GM10266 (cell line): ENCODE results near the gene EXOSC7.
"Not testable (repeated sequence)": the region's sequence is repeated elsewhere in the genome, so short reads cannot be mapped to it uniquely, and the experiment has no call there.

Experiments
- DNase-seq: peaks from one replicate; pipeline ENCODE4 v3.0.0; 2012; ENCODE audit errors: extremely low spot score
- TF ChIP-seq, protein P1 (sequence below): IDR thresholded peaks from 2 replicates; pipeline ENCODE4 v1.5.1; 2012; ENCODE audit warnings: mild to moderate bottlenecking, low read depth; ENCODE audit not compliant: control insufficient read depth, insufficient read depth; ENCODE audit errors: missing control alignments

Gene EXOSC7

DNA sequence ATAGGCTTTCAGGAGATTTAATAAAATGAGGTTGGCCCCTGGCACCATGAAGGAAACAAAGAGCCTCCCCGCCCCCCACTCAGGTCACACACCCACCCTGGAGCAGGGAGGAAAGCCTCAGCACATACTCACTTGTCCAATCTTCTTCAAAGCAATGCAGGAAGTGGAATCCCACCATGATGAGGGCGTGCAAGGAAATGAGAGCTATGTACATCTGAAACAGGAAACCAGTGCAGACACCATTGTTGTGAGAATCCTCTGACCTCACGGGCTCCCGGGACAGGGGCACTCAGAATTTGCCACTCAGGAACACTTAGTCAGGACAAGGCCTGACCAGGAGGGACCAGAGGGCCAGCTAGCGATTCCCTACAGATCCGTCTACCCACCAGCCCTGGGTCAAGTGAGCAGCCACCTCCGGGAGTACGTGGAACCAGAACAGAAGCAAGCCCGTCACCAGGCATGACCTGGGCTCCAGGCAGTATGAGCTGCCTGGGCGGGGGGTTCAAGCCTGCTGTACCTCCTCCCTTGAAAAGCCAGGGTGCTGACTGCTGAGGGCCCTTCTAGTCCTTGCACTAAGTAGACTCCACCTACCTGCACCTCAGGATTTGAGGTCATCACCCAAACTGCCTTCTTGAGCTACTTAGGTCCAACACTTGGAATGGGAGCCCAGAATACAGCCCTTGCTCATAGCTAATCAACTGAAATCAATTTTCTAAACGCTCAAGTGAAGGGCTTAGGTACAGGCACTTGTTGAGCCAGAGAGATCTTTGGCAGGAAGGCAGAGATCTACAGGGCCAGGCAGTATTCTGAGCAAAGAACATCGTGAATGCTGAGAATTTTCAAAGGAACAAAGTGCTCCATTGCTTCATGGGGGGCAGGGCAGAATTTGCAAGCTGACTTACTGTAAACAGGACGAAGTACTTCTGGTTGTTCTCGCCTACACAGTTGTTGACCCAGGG, 42.8 kb upstream of the EXOSC7 start:
- TF ChIP-seq, protein P1, sequence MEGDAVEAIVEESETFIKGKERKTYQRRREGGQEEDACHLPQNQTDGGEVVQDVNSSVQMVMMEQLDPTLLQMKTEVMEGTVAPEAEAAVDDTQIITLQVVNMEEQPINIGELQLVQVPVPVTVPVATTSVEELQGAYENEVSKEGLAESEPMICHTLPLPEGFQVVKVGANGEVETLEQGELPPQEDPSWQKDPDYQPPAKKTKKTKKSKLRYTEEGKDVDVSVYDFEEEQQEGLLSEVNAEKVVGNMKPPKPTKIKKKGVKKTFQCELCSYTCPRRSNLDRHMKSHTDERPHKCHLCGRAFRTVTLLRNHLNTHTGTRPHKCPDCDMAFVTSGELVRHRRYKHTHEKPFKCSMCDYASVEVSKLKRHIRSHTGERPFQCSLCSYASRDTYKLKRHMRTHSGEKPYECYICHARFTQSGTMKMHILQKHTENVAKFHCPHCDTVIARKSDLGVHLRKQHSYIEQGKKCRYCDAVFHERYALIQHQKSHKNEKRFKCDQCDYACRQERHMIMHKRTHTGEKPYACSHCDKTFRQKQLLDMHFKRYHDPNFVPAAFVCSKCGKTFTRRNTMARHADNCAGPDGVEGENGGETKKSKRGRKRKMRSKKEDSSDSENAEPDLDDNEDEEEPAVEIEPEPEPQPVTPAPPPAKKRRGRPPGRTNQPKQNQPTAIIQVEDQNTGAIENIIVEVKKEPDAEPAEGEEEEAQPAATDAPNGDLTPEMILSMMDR, result no peak
- no peak for DNase-seq

DNA sequence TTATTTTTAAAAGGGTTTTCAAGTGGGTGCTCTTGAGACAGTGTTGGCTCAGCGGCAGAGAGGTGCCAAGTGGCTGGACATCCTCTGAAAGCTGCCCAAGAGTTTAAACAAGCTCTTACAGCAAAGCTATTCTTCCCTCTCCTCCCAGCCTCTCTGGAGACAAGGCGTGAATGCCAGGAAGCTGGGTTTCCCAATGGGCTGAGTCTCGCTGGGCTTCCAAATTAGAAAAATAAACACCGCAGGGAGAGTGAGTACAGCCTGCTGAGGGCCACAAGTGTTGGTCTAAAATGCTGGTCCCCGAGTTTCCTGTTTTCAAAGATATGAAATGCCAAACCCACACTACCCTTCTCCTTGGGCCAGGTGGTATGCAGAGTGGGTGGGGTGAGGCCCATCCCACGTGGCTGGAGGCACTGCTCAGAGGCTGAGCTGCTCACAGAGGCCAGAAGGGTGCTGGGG, 36.4 kb upstream of the EXOSC7 start:
- TF ChIP-seq, protein P1, result no peak
- DNase-seq, result no peak

DNA sequence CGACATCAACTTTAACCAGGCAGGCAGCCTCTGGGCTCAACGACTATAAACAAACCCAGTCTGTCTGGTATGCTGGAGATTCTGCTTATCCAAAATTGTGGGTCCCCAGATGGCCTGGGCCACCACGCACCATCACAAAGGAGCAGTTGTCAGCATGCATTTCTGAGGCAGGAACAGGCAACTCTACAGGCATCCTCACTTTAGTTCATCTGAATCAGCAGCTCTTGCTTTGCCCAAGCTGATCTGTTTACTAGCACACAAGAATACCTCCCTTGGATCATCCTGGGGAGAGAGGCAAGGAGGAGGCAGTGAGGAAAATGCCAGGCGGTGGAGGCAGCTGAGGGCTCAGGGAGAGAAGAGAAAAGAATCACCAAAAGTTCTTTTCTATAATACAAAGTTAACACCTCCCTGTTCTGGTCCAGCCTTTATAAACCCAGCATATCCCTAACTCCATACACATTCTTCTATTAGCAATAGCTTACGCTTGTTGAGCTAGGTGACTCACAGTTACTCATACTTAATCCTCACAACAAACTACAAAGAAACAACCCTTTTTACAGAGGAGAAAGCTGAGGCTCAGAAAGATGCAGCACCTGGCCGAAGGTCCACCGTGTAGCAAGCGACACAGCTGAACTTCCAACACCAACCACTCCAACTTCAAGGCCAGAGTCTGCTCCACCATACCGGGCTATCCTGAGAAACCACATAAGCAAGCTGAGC, 33.7 kb upstream of the EXOSC7 start:
- DNase-seq, result no peak
- TF ChIP-seq, protein P1, result no peak

DNA sequence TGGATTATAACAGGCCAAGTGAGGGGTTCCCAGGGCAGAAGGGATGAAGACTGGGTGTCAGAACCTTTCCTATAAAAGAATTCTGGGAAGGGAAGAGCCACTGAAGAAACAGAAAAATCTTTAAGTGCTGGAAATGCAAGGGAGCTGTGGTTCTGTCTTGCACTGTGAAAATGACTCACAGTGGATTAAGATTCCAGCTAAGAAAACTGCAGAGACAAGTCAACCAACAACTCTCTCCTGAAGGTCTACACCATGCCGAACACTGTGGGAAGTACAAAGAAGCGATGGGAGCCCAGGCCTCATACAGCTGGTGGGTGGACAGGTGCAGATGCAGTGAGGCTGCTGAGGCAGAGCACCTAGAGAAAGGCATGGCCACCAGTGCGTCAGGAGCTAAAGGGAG, 27.8 kb upstream of the EXOSC7 start:
- TF ChIP-seq, protein P1, result no peak
- DNase-seq, result no peak

DNA sequence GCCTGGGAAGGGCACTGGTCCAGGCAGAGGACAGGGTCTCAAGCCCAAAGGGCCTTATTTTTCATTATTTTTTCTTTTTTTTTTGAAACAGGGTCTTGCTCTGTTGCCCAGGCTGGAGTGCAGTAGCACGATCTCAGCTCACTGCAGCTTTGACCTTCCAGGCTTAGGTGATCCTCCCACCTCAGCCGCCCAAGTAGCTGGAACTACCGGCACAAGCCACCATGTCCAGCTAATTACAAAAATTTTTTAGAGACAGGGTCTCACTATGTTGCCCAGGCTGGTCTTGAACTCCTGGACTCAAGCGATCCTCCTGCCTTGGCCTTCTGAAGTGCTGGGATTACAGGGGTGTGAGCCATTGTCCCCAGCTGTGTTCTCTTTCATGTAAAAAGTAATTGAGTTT, 26.3 kb upstream of the EXOSC7 start:
- DNase-seq, result not testable (repeated sequence)

DNA sequence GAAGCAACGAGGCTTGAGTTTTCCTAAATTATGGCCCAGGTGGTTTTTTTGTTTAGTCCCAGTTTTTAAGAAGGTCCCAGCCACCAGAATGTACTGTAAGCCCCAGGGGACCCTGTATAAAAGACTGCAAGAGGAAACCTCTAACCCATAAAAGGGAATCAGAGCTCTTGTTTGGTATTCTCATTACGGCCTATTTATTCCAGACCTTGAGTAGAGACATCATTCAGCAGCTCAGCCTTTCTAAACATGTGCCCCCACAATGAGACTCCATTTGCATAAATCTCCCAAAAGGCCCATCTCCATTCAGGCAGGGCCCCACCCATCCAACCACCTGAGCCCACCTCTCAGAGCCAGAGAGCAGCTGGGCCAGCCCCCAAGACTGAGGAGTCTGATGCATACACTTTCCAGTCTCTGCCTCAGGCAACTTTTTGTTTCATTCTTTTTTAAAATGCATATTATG, 25.7 kb upstream of the EXOSC7 start:
- TF ChIP-seq, protein P1, result no peak
- DNase-seq, result no peak

DNA sequence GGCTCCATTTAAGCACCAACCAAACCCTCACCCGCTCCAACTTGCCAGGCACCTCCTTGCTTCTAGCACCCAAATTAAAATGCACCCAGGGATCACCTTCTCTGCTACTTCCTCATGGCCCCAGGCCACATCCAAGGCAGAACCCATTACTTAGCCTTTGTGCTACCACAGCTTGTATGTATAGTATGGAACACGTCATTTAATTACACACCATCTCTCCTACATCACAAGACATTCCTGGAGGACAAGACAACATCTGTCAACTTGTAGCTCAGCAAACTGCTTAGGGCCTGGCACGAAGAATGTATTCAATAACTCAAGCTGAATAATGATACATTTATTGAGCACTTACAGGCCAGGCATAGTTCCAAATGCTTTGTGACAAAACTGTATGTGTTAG, 23.4 kb upstream of the EXOSC7 start:
- TF ChIP-seq, protein P1, result no peak

More for the DNA sequence above, 23.4 kb upstream of the EXOSC7 start:
- DNase-seq, result no peak
